G401 (cell line): ENCODE measurements around the gene TRAIP. TPM values are rescaled to one million over a fixed set of nuclear protein-coding genes. Genes with fewer than 3 reads are reported as not detected.

ENCODE experiments used
- DNase-seq: peaks from one replicate; pipeline ENCODE4 v3.0.0-alpha.2; 2015; ENCODE audit warnings: low spot score
- in situ Hi-C: cut with HindIII; loops from 2 replicates; pipeline ENCODE4 v1.10.0; 2016; ENCODE audit warnings: low sequenced_read_pairs, mixed read lengths
- total RNA-seq: library from RNA; depleted of rRNA; stranded (reverse); fragments of >200 nt; shearing (Covaris generic); gene quantifications from 2 replicates; pipeline ENCODE4 v1.2.3, GENCODE V29; 2014

Gene TRAIP
- total RNA-seq, 1 experiment from 2014 or later = 20.4 TPM

- no peak for DNase-seq
- in situ Hi-C loops = no loop called here
Measured at GRCh38 chr3:49877716-49878115, 21.4 kb upstream of the TRAIP start.

- in situ Hi-C loops = no loop called here
- DNase-seq = no peak
Measured at GRCh38 chr3:49876567-49876966, 20.2 kb upstream of the TRAIP start.

GRCh38 chr3:49873623-49874022, 17.3 kb upstream of the TRAIP start:
- in situ Hi-C loops = no loop called here

GRCh38 chr3:49872801-49873281, 16.5 kb upstream of the TRAIP start:
- DNase-seq = no peak
- in situ Hi-C loops = no loop called here

More at GRCh38 chr3:49873623-49874022, 17.3 kb upstream of the TRAIP start:
- no peak for DNase-seq

- no peak for DNase-seq
- in situ Hi-C loops = no loop called here
Measured at GRCh38 chr3:49871531-49872153, 15.3 kb upstream of the TRAIP start.

- peak; percentile 29 for DNase-seq
- in situ Hi-C loops = no loop called here
Measured at GRCh38 chr3:49869525-49870126, 13.3 kb upstream of the TRAIP start, which contains the start of gene CAMKV. TSS of gene CAMKV (minus strand) at chr3:49869906. CDS start at chr3:49862388, 7,518 bp downstream.

GRCh38 chr3:49868862-49869466, 12.6 kb upstream of the TRAIP start:
- in situ Hi-C loops = no loop called here
- DNase-seq = no peak

- DNase-seq = no peak
- in situ Hi-C loops = no loop called here
Measured at GRCh38 chr3:49867871-49868321, 11.5 kb upstream of the TRAIP start.

GRCh38 chr3:49867400-49867799, 11.0 kb upstream of the TRAIP start:
- in situ Hi-C loops = no loop called here
- DNase-seq = no peak

- no peak for DNase-seq
- in situ Hi-C loops = no loop called here
Measured at GRCh38 chr3:49865198-49865784, 8.9 kb upstream of the TRAIP start.

- DNase-seq = no peak
- in situ Hi-C loops = no loop called here
Measured at GRCh38 chr3:49864505-49864904, 8.1 kb upstream of the TRAIP start.

- DNase-seq = no peak
- in situ Hi-C loops = no loop called here
Measured at GRCh38 chr3:49859576-49860305, 3.4 kb upstream of the TRAIP start.

- no peak for DNase-seq
- in situ Hi-C loops = no loop called here
Measured at GRCh38 chr3:49855662-49856061, 702 bp downstream of the TRAIP start.

GRCh38 chr3:49845694-49846093, 10.7 kb downstream of the TRAIP start:
- in situ Hi-C loops = no loop called here
- DNase-seq = no peak

GRCh38 chr3:49844464-49845183, 11.7 kb downstream of the TRAIP start:
- in situ Hi-C loops = no loop called here

GRCh38 chr3:49842843-49843517, 13.4 kb downstream of the TRAIP start:
- no peak for DNase-seq
- in situ Hi-C loops = no loop called here

More at GRCh38 chr3:49844464-49845183, 11.7 kb downstream of the TRAIP start:
- no peak for DNase-seq

- in situ Hi-C loops = no loop called here
Measured at GRCh38 chr3:49841806-49842205, 14.6 kb downstream of the TRAIP start.

GRCh38 chr3:49841126-49841696, 15.2 kb downstream of the TRAIP start:
- in situ Hi-C loops = no loop called here

More at GRCh38 chr3:49841806-49842205, 14.6 kb downstream of the TRAIP start:
- no peak for DNase-seq

More at GRCh38 chr3:49841126-49841696, 15.2 kb downstream of the TRAIP start:
- peak; percentile 14 for DNase-seq
